Measurements from ENCODE around the gene UBE2QL1.

UBE2QL1 gene

DNA sequence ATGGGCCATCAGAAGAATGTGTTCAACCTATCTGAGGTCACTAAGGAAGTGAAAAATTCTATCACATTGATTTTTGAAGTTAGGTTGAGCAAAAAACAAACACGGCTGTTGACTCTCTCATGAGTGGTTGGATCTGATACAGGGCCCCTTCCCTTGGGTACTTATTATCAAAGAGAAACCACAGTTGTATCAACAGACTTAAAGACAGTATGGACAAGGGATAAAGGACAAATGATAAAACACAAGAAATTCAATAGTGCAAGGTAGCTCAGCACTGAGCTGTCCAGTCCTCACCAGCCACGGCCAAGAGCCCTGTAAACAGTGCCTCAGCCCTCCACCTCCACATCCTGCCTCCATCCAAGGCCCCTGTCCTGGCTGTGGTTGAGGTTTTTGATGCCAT, 86.9 kb downstream of the UBE2QL1 start:
- DNase-seq (ENCODE audit: low read depth in 2 of 2) = no peak

DNA sequence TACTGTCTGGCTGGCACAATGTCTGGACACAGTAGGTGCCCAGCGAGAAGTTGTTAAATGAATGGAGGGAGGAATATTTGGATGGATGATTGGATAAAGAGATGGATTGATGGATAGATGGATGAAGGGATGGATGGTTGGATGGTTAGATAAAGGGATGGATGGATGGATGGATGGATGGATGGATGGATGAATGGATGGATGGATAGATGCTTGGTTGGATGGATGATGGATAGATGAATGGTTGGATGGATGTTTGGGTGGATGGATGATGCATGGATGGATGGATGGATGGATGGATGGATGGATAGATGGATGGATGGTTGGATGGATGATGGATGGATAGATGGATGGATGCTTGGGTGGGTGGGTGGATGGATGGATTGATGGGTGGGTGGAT, 90.4 kb downstream of the UBE2QL1 start:
- no peak for DNase-seq (ENCODE audit: low read depth in 2 of 2)

DNA sequence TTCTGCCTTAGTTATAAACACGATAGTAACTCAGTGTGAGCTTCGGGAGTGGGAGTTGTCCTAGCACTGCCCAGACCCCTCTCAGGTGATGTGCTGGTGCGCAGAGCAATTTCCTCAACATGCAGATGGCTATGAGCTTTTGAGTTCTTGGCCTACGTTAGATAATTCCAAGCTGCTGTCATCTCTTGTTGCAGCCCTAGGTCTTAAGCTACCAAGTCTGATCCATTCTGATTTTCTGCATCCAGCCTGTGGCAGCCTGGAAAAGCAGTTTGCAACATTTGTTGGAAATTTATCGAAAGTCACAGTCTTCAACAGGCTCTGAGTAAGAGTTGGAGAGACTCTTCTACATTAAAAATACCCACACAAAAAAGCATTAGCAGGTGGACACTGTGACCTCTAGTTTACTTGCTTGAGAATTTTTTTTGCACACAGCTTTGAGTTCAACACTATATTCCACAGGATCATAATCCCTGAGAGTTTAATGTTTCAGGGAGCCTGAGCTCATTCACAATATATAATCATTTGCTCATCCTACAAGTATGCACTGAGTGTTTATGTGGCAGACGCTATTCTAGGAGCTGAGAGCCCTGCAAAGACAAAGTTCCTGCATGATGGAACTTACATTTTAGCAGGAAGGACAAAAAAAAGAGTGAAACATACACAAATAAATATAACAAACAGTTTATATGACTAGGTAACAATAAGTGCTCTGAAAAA, 91.6 kb downstream of the UBE2QL1 start:
- no peak for DNase-seq (ENCODE audit: low read depth in 2 of 2)

DNA sequence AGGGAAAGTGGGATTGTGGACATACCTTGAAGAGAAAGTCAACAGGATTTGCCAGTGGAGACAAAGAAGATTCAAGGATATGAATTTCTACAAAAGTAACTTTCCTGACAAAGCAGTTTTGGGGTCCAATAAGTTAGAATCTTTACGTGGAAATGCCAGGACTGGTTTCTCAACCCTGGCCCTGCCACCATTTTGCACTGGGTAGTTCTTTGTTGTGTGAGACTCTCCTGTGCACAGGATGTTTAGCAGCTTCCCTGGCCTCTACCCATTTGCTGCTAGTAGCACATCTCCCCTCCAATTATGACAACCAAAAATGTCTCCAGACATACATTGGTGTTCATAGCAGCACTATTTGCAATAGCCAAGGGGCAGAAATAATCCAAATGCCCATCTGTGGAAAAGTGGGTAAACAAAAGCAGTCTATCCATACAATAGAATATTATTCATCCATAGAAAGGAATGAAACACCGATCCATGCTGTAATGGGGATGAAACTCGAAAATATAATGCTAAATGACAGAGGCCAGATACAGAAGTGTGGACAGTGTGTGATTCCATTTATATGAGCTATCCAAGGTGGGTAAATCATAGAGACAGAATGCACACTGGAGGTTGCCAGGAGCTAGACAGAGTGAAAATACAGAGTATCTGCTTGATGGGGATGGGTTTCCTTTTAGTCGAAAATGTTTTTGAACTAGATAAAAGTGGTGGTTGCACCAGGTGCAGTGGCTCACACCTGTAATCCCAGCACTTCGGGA, 92.8 kb downstream of the UBE2QL1 start:
- no peak for DNase-seq (ENCODE audit: low read depth in 2 of 2)

DNA sequence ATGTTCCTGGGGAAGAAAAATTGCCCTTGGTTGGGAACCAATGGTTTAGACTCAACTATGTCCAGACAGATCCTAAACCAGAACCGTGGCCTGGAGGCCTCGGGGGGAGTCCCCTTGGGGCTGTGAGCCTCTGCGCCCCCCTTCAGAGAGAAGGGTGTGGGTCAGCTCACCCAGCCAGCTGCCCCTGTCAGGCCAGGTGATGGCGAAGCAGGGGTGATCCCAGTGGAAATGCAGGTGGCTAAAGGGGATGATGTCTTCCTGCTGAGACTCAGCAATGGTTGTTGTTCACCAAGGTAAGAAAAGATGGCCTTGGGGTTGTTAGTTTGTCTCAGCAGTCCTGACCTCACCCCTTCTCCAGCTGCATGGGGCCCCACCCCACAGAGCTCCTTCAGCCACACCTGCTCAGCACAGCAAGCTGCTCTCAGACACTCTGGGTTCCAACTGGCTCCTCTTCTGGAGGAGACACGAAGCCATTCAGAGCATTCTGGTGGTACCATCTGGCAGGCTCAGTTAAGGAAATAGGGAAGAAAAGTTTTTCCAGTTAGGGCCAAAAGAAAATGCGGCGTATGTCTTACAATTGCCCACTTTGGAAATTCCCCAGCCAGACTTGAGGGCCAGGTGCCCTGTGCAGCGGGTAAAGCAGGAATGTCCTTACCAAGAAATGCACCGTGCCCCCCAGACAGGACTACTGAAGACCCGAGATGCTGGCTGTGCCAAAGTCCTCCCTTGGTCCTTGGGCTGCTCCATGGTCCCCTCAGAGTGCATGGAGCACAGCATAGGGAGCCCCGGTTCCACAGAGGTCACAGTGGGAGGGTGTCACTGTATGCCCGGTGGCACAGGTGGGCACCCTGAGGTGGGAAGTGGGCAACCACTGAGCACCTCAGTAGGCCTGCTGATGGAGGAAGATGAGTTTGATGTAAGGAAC, 94.0 kb downstream of the UBE2QL1 start:
- DNase-seq (ENCODE audit: low read depth in 2 of 2) = no peak

DNA sequence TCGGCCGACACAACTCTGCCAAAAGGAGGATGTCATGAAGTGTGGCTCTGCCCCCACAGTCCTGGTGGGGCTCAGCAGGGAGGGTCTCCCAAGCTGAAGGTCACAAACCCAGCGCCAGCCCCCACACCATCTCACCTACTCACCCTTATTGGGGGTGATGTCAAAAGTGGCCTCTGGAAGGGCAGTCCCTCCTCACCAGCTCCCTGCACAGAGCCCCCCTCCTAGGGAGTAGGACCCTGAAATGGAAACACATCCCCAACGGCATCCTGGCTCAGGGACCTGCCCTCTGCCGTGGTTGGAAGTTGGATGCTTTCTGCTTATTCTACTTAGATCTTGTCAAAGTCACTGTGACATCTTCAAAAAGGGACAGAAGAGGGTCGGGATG, 94.7 kb downstream of the UBE2QL1 start:
- DNase-seq (ENCODE audit: low read depth in 2 of 2) = no peak

DNA sequence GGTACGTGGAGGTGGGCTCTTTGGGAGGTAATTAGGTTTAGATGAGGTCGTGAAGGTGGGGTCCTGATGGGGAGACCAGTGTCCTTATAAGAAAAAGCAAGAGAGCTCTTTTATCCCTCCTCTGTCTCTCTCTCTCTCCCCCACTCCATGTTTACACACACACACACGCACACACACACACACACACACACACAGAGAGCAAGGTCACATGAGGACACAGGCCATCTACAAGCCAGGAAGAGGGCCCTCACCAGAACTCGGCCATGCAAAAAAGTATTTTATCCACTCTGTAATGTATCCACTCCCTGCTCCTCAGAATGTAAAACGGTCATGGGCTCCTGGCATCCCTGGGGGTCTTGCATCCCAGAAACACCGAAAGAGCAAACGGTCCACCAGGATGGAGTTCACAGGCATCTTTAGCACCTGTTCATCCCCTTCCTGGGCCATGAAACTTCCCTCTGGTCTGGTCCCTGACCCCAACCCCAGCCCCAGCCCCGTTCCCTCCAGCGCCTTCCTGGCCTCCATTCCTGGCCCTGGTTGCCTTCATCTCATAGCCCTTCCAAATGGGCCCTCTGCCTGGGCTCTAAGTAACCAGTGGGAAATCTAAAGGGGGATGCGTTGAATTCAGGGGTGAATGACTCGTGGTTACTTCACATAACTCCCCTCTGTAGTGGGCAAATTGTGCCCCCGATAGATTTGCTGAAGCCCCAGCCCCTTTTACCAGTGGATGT, 95.3 kb downstream of the UBE2QL1 start:
- DNase-seq (ENCODE audit: low read depth in 2 of 2) = no peak

Data from stimulated activated CD4-positive, alpha-beta T cell treated with anti-CD3 and anti-CD28 coated beads, Interleukin-15, amount 100 ng/mL, for 48 hours (primary cell).